ENCODE results near the gene TGM2.

TGM2 gene

GRCh38 chr20:38098952-38099351 is 66.1 kb downstream of the TGM2 start:
- TF ChIP-seq POLR2A (IDR thresholded peaks at IDR 0.05; ENCODE audit: low read depth, low read length) (no peak), TAF1 (IDR thresholded peaks at IDR 0.05; ENCODE audit: borderline replicate concordance, low read depth, low read length) (no peak), POLR2AphosphoS5 (IDR thresholded peaks at IDR 0.05; ENCODE audit: low read depth, low read length) (no peak)
- DNase-seq (ENCODE audit: insufficient read length) = no peak
- no peak for FAIRE-seq

DNA sequence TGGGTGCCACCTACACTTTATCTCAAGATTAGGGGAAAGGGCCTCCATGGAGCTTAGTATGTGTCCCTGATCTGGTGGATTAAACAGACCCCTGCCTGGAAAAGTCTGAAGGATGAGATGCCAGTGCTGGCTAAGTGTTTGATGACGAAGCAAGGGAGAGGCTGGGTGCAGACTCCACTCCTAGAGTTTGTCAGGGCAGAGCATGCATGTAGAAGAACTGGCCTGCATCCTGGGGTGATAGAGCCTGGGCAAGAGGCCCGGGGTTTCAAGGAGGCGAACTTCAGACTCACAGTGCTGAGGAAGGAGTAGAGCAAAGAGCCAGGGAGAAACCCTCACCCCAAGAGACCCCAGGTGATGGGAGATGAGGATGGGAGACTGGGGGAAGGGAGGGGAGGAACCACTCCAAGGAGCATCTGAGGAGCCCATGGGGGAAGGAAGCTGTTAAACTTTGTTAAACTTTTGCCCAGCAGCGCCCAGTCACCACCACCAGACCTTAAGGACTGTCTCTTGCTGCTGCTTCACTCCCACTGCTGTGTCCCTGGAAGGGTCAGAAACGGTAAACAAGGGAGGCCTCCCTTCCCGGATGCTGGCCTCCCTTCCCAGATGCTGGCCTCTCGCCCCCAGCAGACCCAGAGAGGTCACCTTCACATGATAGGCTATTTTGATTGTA is 69.9 kb downstream of the TGM2 start:
- DNase-seq (ENCODE audit: insufficient read length) (no peak), FAIRE-seq (peak; percentile 42)
- no peak for TF ChIP-seq POLR2AphosphoS5 (IDR thresholded peaks at IDR 0.05; ENCODE audit: low read depth, low read length)
- TF ChIP-seq POLR2A (IDR thresholded peaks at IDR 0.05; ENCODE audit: low read depth, low read length) = no peak
- TF ChIP-seq TAF1 (IDR thresholded peaks at IDR 0.05; ENCODE audit: borderline replicate concordance, low read depth, low read length) = no peak

DNA sequence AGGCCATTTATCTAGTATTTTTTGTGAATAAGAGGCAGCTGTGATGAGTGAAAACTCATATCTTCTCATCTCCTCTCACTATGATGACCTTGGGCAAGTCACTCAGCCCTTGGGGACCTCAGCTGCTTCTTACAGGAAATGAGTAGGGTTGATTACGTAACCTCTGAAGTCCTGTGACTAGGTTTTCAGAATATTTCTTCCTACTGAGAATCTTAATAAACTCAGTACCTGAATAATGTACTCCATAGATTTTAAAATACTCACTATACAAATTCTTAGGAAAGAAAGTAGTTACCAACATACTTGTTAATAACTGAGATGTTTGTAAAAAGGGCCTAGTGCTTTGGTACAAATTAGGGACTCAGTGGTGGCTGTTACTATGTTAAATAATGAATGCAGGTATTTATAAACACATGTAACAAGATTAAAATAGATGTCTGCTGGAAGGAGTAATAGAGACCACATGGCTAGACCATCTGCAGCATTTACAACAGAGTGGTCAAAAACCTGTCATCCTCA is 70.6 kb downstream of the TGM2 start:
- TF ChIP-seq POLR2A (IDR thresholded peaks at IDR 0.05; ENCODE audit: low read depth, low read length) (no peak), POLR2AphosphoS5 (IDR thresholded peaks at IDR 0.05; ENCODE audit: low read depth, low read length) (no peak), TAF1 (IDR thresholded peaks at IDR 0.05; ENCODE audit: borderline replicate concordance, low read depth, low read length) (no peak)
- FAIRE-seq (no peak), DNase-seq (ENCODE audit: insufficient read length) (no peak)

- DNase-seq (ENCODE audit: insufficient read length) (no peak), FAIRE-seq (no peak)
- TF ChIP-seq POLR2AphosphoS5 (IDR thresholded peaks at IDR 0.05; ENCODE audit: low read depth, low read length) = no peak
- TF ChIP-seq TAF1 (IDR thresholded peaks at IDR 0.05; ENCODE audit: borderline replicate concordance, low read depth, low read length) = no peak
- no peak for TF ChIP-seq POLR2A (IDR thresholded peaks at IDR 0.05; ENCODE audit: low read depth, low read length)
Measured at GRCh38 chr20:38093641-38094077, 71.4 kb downstream of the TGM2 start.

DNA sequence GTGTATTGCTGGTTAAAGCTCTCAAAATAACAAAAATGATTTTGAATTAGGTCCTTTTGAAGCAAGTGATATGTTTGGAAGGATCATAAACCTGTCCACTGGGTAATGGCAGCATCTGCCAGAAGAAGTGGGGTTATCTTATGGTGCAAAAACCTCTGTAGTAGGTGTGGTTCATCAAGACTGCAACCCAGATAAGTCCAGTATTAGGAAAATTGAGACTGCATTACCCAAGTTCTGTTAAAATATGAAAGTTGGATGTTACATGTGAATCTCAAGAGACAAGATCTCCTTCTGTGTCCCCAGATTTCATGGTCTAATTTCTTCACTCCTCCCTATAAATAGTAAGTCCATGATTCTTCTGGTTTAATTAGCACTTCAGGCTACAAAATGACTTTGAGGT is 72.2 kb downstream of the TGM2 start:
- peak; percentile 77 for FAIRE-seq
- no peak for TF ChIP-seq POLR2A (IDR thresholded peaks at IDR 0.05; ENCODE audit: low read depth, low read length)
- TF ChIP-seq TAF1 (IDR thresholded peaks at IDR 0.05; ENCODE audit: borderline replicate concordance, low read depth, low read length) = no peak
- TF ChIP-seq POLR2AphosphoS5 (IDR thresholded peaks at IDR 0.05; ENCODE audit: low read depth, low read length) = no peak
- no peak for DNase-seq (ENCODE audit: insufficient read length)

DNA sequence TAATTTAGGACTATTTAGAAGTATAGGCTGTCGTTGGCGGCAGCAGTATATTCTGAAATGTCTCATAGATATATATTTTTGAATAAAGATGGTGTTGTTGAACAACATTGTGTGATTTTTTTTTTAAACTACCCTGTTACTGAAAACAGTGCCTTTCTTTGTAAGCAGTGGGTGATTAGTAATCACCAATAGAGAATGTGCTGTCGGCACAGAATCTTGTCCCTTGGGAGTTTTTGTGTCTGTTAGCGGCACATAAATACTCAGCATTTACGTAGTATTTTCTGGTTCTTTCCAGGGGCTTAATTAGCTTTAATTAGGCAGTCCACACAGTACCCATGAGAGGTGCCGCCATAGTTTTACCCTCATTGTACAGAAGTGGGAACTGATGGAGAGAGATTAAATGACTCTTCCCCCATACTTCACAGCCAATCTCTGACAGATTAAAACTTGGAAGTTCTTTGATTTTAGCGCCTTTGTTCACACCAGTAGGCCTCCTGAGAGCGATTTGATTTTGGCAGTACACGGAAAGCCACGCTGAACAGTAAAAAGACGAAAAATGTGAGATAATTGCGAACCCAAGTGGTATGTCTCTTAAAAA is 72.7 kb downstream of the TGM2 start:
- DNase-seq (ENCODE audit: insufficient read length) (no peak), FAIRE-seq (no peak)
- TF ChIP-seq POLR2AphosphoS5 (IDR thresholded peaks at IDR 0.05; ENCODE audit: low read depth, low read length) (no peak), TAF1 (IDR thresholded peaks at IDR 0.05; ENCODE audit: borderline replicate concordance, low read depth, low read length) (no peak), POLR2A (IDR thresholded peaks at IDR 0.05; ENCODE audit: low read depth, low read length) (no peak)

- FAIRE-seq (peak; percentile 89), DNase-seq (ENCODE audit: insufficient read length) (no peak)
- TF ChIP-seq TAF1 (IDR thresholded peaks at IDR 0.05; ENCODE audit: borderline replicate concordance, low read depth, low read length) (no peak), POLR2AphosphoS5 (IDR thresholded peaks at IDR 0.05; ENCODE audit: low read depth, low read length) (no peak), POLR2A (IDR thresholded peaks at IDR 0.05; ENCODE audit: low read depth, low read length) (no peak)
Measured at GRCh38 chr20:38091441-38092216, 73.4 kb downstream of the TGM2 start.

- no peak for DNase-seq (ENCODE audit: insufficient read length)
- TF ChIP-seq POLR2AphosphoS5 (IDR thresholded peaks at IDR 0.05; ENCODE audit: low read depth, low read length) = no peak
- no peak for TF ChIP-seq TAF1 (IDR thresholded peaks at IDR 0.05; ENCODE audit: borderline replicate concordance, low read depth, low read length)
- no peak for TF ChIP-seq POLR2A (IDR thresholded peaks at IDR 0.05; ENCODE audit: low read depth, low read length)
Measured at GRCh38 chr20:38090061-38090460, 75.0 kb downstream of the TGM2 start.

GRCh38 chr20:38089500-38089899 is 75.6 kb downstream of the TGM2 start:
- DNase-seq (ENCODE audit: insufficient read length) (no peak), FAIRE-seq (no peak)

More at GRCh38 chr20:38090061-38090460, 75.0 kb downstream of the TGM2 start:
- FAIRE-seq = no peak

GRCh38 chr20:38085026-38085425 is 80.0 kb downstream of the TGM2 start:
- DNase-seq (ENCODE audit: insufficient read length) (no peak), FAIRE-seq (no peak)
- TF ChIP-seq POLR2A (IDR thresholded peaks at IDR 0.05; ENCODE audit: low read depth, low read length) (no peak), TAF1 (IDR thresholded peaks at IDR 0.05; ENCODE audit: borderline replicate concordance, low read depth, low read length) (no peak), POLR2AphosphoS5 (IDR thresholded peaks at IDR 0.05; ENCODE audit: low read depth, low read length) (no peak)

More at GRCh38 chr20:38089500-38089899, 75.6 kb downstream of the TGM2 start:
- no peak for TF ChIP-seq POLR2A (IDR thresholded peaks at IDR 0.05; ENCODE audit: low read depth, low read length)
- TF ChIP-seq POLR2AphosphoS5 (IDR thresholded peaks at IDR 0.05; ENCODE audit: low read depth, low read length) = no peak
- no peak for TF ChIP-seq TAF1 (IDR thresholded peaks at IDR 0.05; ENCODE audit: borderline replicate concordance, low read depth, low read length)

- DNase-seq (ENCODE audit: insufficient read length) (no peak), FAIRE-seq (no peak)
- TF ChIP-seq POLR2AphosphoS5 (IDR thresholded peaks at IDR 0.05; ENCODE audit: low read depth, low read length) (no peak), TAF1 (IDR thresholded peaks at IDR 0.05; ENCODE audit: borderline replicate concordance, low read depth, low read length) (no peak), POLR2A (IDR thresholded peaks at IDR 0.05; ENCODE audit: low read depth, low read length) (no peak)
Measured at GRCh38 chr20:38084425-38084951, 80.6 kb downstream of the TGM2 start.
